ENCODE data around the gene MGAT4A. TPM values are rescaled to one million over a fixed set of nuclear protein-coding genes. Genes with fewer than 3 reads are reported as not detected.
A peak's percentile ranks its signal among the peaks of the same experiment; 100 is the strongest.

Gene MGAT4A
- total and polyA plus RNA-seq, 2 of the 13 experiments (the other 11 are each of a cell fraction or from before 2014, with no cell fraction given): 47.2 to 90.9 TPM

GRCh38 chr2:98583816-98584618 is 146.9 kb downstream of the MGAT4A start (continued):
- TF ChIP-seq ATF1 (CRISPR knock-in tag; IDR thresholded peaks at IDR 0.05) (no peak), ZBTB38 (CRISPR knock-in tag; IDR thresholded peaks at IDR 0.05) (peak; percentile 86), HDAC2 (CRISPR knock-in tag; IDR thresholded peaks at IDR 0.05) (peak; percentile 77), BCL3 (CRISPR knock-in tag; IDR thresholded peaks at IDR 0.05) (0 out of 2 replicates have a peak, but pooled peaks have one; percentile 46), REL (CRISPR knock-in tag; conservative IDR thresholded peaks at IDR 0.05) (no peak), FOXA1 (IDR thresholded peaks at IDR 0.05) (no peak), FOXA1 (CRISPR knock-in tag; IDR thresholded peaks at IDR 0.05) (peak; percentile 87), MEIS1 (CRISPR knock-in tag; IDR thresholded peaks at IDR 0.05; ENCODE audit: borderline replicate concordance) (0 out of 2 replicates have a peak, but pooled peaks have one; percentile 23), ZSCAN21 (CRISPR knock-in tag; IDR thresholded peaks at IDR 0.05; ENCODE audit: borderline replicate concordance) (peak; percentile 67), ZNF737 (CRISPR knock-in tag; IDR thresholded peaks at IDR 0.05; ENCODE audit: borderline replicate concordance) (no peak), GMEB1 (CRISPR knock-in tag; IDR thresholded peaks at IDR 0.05; ENCODE audit: borderline replicate concordance) (peak; percentile 60; the same call in 1 of the 2 replicates), ZNF281 (CRISPR knock-in tag; IDR thresholded peaks at IDR 0.05; ENCODE audit: borderline replicate concordance) (peak; percentile 19; the same call in 1 of the 2 replicates), SNAI1 (CRISPR knock-in tag; IDR thresholded peaks at IDR 0.05; ENCODE audit: borderline replicate concordance) (0 out of 2 replicates have a peak, but pooled peaks have one; percentile 41), ZNF674 (CRISPR knock-in tag; IDR thresholded peaks at IDR 0.05; ENCODE audit: low read depth) (0 out of 2 replicates have a peak, but pooled peaks have one; percentile 46), MAFF (IDR thresholded peaks at IDR 0.05; ENCODE audit: low read depth, low read length) (0 out of 2 replicates have a peak, but pooled peaks have one; percentile 12), THAP9 (CRISPR knock-in tag; IDR thresholded peaks at IDR 0.05; ENCODE audit: borderline replicate concordance) (peak; percentile 44; the same call in 1 of the 2 replicates), ZNF747 (CRISPR knock-in tag; IDR thresholded peaks at IDR 0.05; ENCODE audit: borderline replicate concordance) (no peak; the same call in 1 of the 2 replicates)
